Activated T-cell treated with anti-CD3 and anti-CD28 coated beads, Interleukin-2, amount 50 U/mL, for 4 hours (primary cell): ENCODE data around the gene APLP2. TPM values are rescaled to one million over a fixed set of nuclear protein-coding genes. Genes with fewer than 3 reads are reported as not detected.
"Not testable (repeated sequence)": the region's sequence is repeated elsewhere in the genome, so short reads cannot be mapped to it uniquely, and the experiment has no call there.

Experiments used
- ATAC-seq, 2 donors: fragments of 200-7000 bp; cut with Tn5 transposase; one replicate each; pipeline ENCODE4 v1.10.0; 2021
- DNase-seq: peaks from one replicate; pipeline ENCODE4 v3.0.0-alpha.2; 2020
- H3K27me3 Mint-ChIP-seq: one replicate; pipeline ENCODE4 v1.8.0; 2021; ENCODE audit warnings: low read depth, mixed read lengths
- H3K36me3 Mint-ChIP-seq: one replicate; pipeline ENCODE4 v1.8.0; 2022; ENCODE audit warnings: mixed read lengths; ENCODE audit not compliant: insufficient read depth
- H3K4me1 Mint-ChIP-seq: one replicate; pipeline ENCODE4 v1.8.0; 2021; ENCODE audit warnings: low read depth, mixed read lengths
- H3K4me3 Mint-ChIP-seq: one replicate; pipeline ENCODE4 v1.8.0; 2021; ENCODE audit warnings: mild to moderate bottlenecking, moderate library complexity, mixed read lengths
- H3K9me3 Mint-ChIP-seq: one replicate; pipeline ENCODE4 v1.8.0; 2021; ENCODE audit warnings: mixed read lengths
- total RNA-seq, 3 donors: library from RNA; stranded (reverse); gene quantifications; one replicate each; pipeline ENCODE4 v1.2.1, GENCODE V29; 2021

APLP2 gene
- 10 to 100 TPM; 53.5 to 70.6 (median 60.4) TPM for total RNA-seq

- ATAC-seq (peak; percentile 95), DNase-seq (peak; percentile 95)
- Mint-ChIP-seq H3K4me1 (peaks cover 24% of the 10 kb centered on the region), H3K36me3 (no peaks in the 10 kb centered on the region), H3K27me3 (no peaks in the 10 kb centered on the region), H3K4me3 (peak within 1 kb of the TSS; percentile 93), H3K9me3 (no peaks in the 10 kb centered on the region)
Observed at GRCh38 chr11:130069659-130070108, at the start of gene APLP2. APLP2 (plus strand) TSS chr11:130069894; CDS start chr11:130069978, 84 bp downstream.

- peaks cover 3% of the 10 kb centered on the region for H3K9me3 Mint-ChIP-seq
- ATAC-seq (no peak), DNase-seq (no peak)
- H3K27me3 Mint-ChIP-seq: no peaks in the 10 kb centered on the region
- H3K36me3 Mint-ChIP-seq: peaks cover 3% of the 10 kb centered on the region
- no peak overlapping the region for H3K4me3 Mint-ChIP-seq
- no peaks in the 10 kb centered on the region for H3K4me1 Mint-ChIP-seq
Observed at GRCh38 chr11:130020323-130020722, 49.4 kb upstream of the APLP2 start.

DNA sequence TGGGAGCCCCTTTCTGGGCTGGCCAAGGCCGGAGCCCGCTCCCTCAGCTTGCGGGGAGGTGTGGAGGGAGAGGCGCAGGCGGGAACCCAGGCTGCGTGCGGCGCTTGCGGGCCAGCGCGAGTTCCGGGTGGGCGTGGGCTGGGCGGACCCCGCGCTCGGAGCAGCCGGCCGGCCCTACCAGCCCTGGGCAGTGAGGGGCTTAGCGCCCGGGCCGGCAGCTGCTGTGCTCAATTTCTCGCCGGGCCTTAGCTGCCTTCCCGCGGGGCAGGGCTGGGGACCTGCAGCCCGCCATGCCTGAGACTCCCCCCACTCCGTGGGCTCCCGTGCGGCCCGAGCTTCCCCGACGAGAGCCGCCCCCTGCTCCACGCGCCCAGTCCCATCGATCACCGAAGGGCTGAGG, 48.1 kb upstream of the APLP2 start:
- not testable (repeated sequence) for DNase-seq, ATAC-seq, H3K27me3 Mint-ChIP-seq, H3K36me3 Mint-ChIP-seq, H3K9me3 Mint-ChIP-seq, H3K4me3 Mint-ChIP-seq, H3K4me1 Mint-ChIP-seq

DNA sequence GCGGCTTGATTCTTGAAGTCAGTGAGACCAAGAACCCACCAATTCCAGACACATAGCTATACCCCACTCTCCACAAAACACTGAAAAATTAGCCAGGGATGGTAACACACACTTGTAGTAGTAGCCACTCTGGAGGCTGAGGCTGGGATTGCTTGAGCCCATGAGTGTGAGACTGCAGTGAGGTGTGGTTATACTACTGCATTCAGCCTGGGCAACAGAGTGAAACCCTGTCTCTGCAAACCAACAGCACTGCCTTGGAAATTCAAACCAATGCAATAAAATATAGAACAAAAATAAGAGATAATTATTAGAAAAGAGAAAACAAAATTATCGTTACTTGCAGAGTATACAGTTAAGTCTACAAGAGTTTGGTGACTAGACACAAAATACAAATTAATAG, 46.9 kb upstream of the APLP2 start:
- ATAC-seq (no peak), DNase-seq (no peak)
- Mint-ChIP-seq H3K27me3 (no peaks in the 10 kb centered on the region), H3K9me3 (no peaks in the 10 kb centered on the region), H3K4me1 (no peaks in the 10 kb centered on the region), H3K36me3 (no peaks in the 10 kb centered on the region), H3K4me3 (no peak overlapping the region)

DNA sequence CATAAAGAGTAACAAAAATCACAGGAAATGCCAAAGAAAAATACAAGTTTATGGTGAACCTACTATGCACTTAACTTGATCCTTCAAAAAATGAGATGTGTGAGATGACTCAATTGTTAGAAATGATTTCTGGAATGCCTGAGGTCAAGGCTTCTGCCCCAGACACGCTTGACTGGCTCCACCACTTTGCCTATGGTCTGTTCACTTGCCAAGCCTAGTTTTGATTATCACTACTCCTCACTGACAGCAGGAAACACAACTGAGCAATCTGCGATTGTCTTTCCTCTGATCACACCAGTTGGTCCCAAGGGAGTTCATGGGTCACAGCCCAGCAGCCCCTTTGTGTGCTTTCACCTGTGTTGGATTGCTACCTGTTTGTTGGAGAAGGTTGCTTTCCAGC, 46.5 kb upstream of the APLP2 start:
- Mint-ChIP-seq H3K4me1 (no peaks in the 10 kb centered on the region), H3K27me3 (no peaks in the 10 kb centered on the region)
- ATAC-seq: no peak

DNA sequence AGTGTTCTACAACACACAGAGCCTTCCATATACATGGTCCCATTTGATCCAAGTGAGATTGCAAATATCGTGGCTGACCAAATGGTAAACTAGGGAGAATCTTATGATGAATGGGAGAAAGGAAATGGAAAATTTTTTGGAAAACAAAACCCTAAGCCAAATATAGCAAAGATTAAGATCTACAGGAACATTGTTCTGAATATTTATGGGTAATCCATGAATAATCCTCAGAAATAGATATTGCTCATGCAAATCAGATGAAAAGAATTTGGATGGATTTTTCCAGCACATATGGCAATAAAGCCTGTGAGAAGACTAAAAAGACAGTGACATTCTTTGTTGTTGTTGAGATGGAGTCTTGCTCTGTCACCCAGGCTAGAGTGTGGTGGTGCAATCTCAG, 45.3 kb upstream of the APLP2 start:
- ATAC-seq: no peak
- H3K9me3 Mint-ChIP-seq: no peaks in the 10 kb centered on the region
- DNase-seq: no peak
- H3K4me1 Mint-ChIP-seq: no peaks in the 10 kb centered on the region
- H3K27me3 Mint-ChIP-seq: no peaks in the 10 kb centered on the region
- no peak overlapping the region for H3K4me3 Mint-ChIP-seq
- no peaks in the 10 kb centered on the region for H3K36me3 Mint-ChIP-seq

More for the DNA sequence above, 46.5 kb upstream of the APLP2 start:
- H3K9me3 Mint-ChIP-seq: no peaks in the 10 kb centered on the region
- H3K36me3 Mint-ChIP-seq: no peaks in the 10 kb centered on the region
- no peak for DNase-seq
- no peak overlapping the region for H3K4me3 Mint-ChIP-seq

DNA sequence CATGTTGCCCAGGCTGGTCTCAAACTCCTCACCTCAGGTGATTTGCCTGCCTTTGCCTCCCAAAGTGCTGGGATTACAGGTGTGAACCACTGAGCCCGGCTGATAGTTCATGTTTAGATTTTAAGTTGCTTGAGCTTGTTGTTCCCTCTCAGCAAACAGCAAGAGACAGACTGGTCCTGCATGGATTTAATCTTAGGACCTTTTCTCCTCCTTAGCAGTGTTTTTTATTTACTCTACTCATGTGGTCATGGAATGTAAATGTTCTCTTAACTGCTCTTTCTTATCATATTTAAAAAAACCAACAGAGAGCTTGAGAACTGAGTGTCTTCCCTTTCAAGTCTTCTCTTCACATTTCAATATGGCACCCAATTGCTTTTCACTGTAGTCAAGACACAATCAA, 44.3 kb upstream of the APLP2 start:
- DNase-seq (no peak), ATAC-seq (no peak)
- Mint-ChIP-seq H3K9me3 (no peaks in the 10 kb centered on the region), H3K36me3 (no peaks in the 10 kb centered on the region), H3K4me3 (no peak overlapping the region), H3K27me3 (no peaks in the 10 kb centered on the region), H3K4me1 (no peaks in the 10 kb centered on the region)

GRCh38 chr11:130029137-130029536, 40.6 kb upstream of the APLP2 start:
- ATAC-seq: no peak
- no peak for DNase-seq
- H3K36me3 Mint-ChIP-seq: no peaks in the 10 kb centered on the region
- H3K27me3 Mint-ChIP-seq: no peaks in the 10 kb centered on the region
- no peaks in the 10 kb centered on the region for H3K9me3 Mint-ChIP-seq
- H3K4me3 Mint-ChIP-seq: no peak overlapping the region
- no peaks in the 10 kb centered on the region for H3K4me1 Mint-ChIP-seq

- ATAC-seq (no peak), DNase-seq (no peak)
- Mint-ChIP-seq H3K4me3 (no peak overlapping the region), H3K36me3 (no peaks in the 10 kb centered on the region), H3K9me3 (no peaks in the 10 kb centered on the region), H3K27me3 (no peaks in the 10 kb centered on the region), H3K4me1 (no peaks in the 10 kb centered on the region)
Observed at GRCh38 chr11:130031056-130031455, 38.6 kb upstream of the APLP2 start.

GRCh38 chr11:130031945-130032344, 37.7 kb upstream of the APLP2 start:
- no peaks in the 10 kb centered on the region for H3K4me1 Mint-ChIP-seq
- ATAC-seq (no peak), DNase-seq (no peak)
- H3K27me3 Mint-ChIP-seq: peaks cover 2% of the 10 kb centered on the region
- H3K9me3 Mint-ChIP-seq: no peaks in the 10 kb centered on the region
- H3K36me3 Mint-ChIP-seq: no peaks in the 10 kb centered on the region
- no peak overlapping the region for H3K4me3 Mint-ChIP-seq

GRCh38 chr11:130032931-130033330, 36.8 kb upstream of the APLP2 start:
- Mint-ChIP-seq H3K27me3 (peaks cover 4% of the 10 kb centered on the region), H3K4me3 (no peak overlapping the region), H3K36me3 (no peaks in the 10 kb centered on the region), H3K9me3 (no peaks in the 10 kb centered on the region), H3K4me1 (no peaks in the 10 kb centered on the region)
- DNase-seq (no peak), ATAC-seq (no peak)

DNA sequence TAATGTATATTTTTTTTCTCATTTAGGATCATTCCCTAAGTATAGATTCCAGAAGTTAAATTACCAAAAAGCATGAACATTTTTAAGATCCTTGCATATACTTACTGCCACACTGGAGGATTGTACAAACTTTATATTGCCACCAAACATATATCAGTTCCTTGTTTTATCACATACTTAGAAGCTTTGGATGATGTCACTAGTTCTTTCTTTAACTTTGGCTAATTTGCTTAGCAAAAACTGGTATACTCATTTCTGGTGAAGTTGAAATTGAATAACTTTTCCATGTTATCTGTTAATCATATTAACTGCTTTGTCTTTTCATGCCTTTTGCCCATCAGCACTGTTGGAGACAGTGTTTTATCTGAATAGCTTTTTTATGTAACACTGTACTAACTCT, 35.5 kb upstream of the APLP2 start:
- Mint-ChIP-seq H3K4me3 (no peak overlapping the region), H3K9me3 (no peaks in the 10 kb centered on the region), H3K36me3 (no peaks in the 10 kb centered on the region), H3K4me1 (no peaks in the 10 kb centered on the region), H3K27me3 (peaks cover 11% of the 10 kb centered on the region)
- ATAC-seq (no peak), DNase-seq (no peak)

DNA sequence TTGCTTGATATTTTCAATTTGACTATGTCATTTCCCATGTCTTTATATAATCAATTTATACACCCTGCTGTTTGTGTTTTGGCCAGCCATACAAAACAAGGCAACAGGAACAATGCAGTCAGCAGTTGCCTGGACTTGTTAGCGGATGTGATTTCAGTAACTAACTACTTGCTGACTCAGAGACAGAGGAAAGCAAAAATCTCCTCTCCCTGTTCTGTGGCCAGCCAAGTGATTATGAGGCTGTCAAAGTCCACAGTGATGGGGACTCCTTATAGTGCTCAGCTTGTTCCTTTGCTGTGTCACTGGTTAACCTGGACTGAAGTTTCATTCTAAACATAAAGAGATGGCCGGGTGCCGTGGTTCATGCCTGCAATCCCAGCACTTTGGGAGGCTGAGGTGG, 32.6 kb upstream of the APLP2 start:
- ATAC-seq: no peak
- H3K4me1 Mint-ChIP-seq: no peaks in the 10 kb centered on the region
- no peaks in the 10 kb centered on the region for H3K36me3 Mint-ChIP-seq
- no peaks in the 10 kb centered on the region for H3K9me3 Mint-ChIP-seq
- no peak for DNase-seq
- H3K27me3 Mint-ChIP-seq: peaks cover 13% of the 10 kb centered on the region
- H3K4me3 Mint-ChIP-seq: no peak overlapping the region

GRCh38 chr11:130037881-130038585, 31.7 kb upstream of the APLP2 start:
- H3K4me3 Mint-ChIP-seq: no peak overlapping the region
- DNase-seq: no peak
- no peaks in the 10 kb centered on the region for H3K36me3 Mint-ChIP-seq
- H3K4me1 Mint-ChIP-seq: no peaks in the 10 kb centered on the region
- H3K27me3 Mint-ChIP-seq: peaks cover 17% of the 10 kb centered on the region
- ATAC-seq: no peak
- no peaks in the 10 kb centered on the region for H3K9me3 Mint-ChIP-seq

GRCh38 chr11:130040281-130040940, 29.3 kb upstream of the APLP2 start:
- no peak for DNase-seq
- no peak for ATAC-seq

More at GRCh38 chr11:130040281-130040940, 29.3 kb upstream of the APLP2 start:
- Mint-ChIP-seq H3K27me3 (peaks cover 23% of the 10 kb centered on the region), H3K9me3 (no peaks in the 10 kb centered on the region), H3K36me3 (no peaks in the 10 kb centered on the region), H3K4me1 (no peaks in the 10 kb centered on the region), H3K4me3 (no peak overlapping the region)
